K562 (cell line): ENCODE measurements around the gene DOP1B.

ENCODE experiments used
- GTF2E2 ChIP-seq: fragments of 200-800 bp; sonication (Bioruptor generic); IDR thresholded peaks from 2 replicates; pipeline ENCODE4 v1.6.1; 2016; ENCODE audit warnings: missing genetic modification characterization, missing compliant biosample characterization
- HMG20A ChIP-seq: fragments of 450-650 bp; formaldehyde crosslinking; conservative IDR thresholded peaks from 2 replicates; pipeline ENCODE4 v1.4.0; 2020; ENCODE audit warnings: mild to moderate bottlenecking, mixed read lengths
- MYC ChIP-seq, 2 experiments: fragments of 250-450 bp in 1 of 2; sonication (Bioruptor Pico) in 1 of 2; IDR thresholded peaks; 2 replicates each; pipeline versions ENCODE4 v1.5.1 to v1.6.1; 2012 to 2021; ENCODE audit warnings: low read depth in 2 of 2, borderline replicate concordance in 1 of 2, improper control_type of control experiment in 1 of 2, low read length in 1 of 2, mild to moderate bottlenecking in 1 of 2, moderate library complexity in 1 of 2
- PML ChIP-seq: IDR thresholded peaks from 2 replicates; pipeline ENCODE4 v1.6.1; 2012; ENCODE audit warnings: low read length, inconsistent platforms
- PPARD ChIP-seq: fragments of 250-450 bp; sonication (Bioruptor Pico); IDR thresholded peaks from 2 replicates; pipeline ENCODE4 v1.8.0; 2022; ENCODE audit warnings: inconsistent platforms, mild to moderate bottlenecking, moderate library complexity
- RFX1 ChIP-seq: fragments of 450-650 bp; IDR thresholded peaks from 2 replicates; pipeline ENCODE4 v1.6.1; 2016; ENCODE audit warnings: mild to moderate bottlenecking, moderate library complexity
- TF ChIP-seq, protein P1 (sequence below): fragments of 250-450 bp; sonication (Bioruptor Pico); IDR thresholded peaks from 2 replicates; pipeline ENCODE4 v1.4.0; 2020; ENCODE audit warnings: mild to moderate bottlenecking
- TF ChIP-seq, protein P2 (sequence below), 2 experiments: fragments of 450-650 bp; formaldehyde crosslinking in 1 of 2; IDR thresholded peaks; 2 replicates each; pipeline versions ENCODE4 v1.4.0 to v1.6.1; 2014 to 2020; ENCODE audit warnings: mild to moderate bottlenecking in 2 of 2, borderline replicate concordance in 1 of 2, low read depth in 1 of 2

DNA sequence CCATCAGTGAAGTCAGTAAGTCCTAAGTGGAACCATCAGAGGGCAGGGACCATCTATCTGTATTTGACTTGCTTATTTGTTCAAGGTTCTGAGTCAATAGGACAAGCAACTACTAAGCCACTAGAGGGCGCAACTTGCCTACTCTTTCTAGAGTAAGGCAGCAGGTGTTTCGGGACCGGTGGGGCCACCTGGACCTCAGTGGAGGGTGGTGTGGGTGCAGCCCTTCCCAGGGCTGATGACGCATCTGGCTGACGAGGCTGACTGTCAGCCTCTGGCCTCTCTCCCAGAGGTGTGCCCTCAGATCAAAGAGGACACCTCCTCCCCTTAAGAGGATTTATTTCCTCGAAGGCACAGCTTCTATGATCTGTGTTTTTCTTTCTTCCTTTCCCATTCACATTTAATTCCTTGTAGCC, 15.1 kb upstream of the DOP1B start:
- TF ChIP-seq, protein P1, sequence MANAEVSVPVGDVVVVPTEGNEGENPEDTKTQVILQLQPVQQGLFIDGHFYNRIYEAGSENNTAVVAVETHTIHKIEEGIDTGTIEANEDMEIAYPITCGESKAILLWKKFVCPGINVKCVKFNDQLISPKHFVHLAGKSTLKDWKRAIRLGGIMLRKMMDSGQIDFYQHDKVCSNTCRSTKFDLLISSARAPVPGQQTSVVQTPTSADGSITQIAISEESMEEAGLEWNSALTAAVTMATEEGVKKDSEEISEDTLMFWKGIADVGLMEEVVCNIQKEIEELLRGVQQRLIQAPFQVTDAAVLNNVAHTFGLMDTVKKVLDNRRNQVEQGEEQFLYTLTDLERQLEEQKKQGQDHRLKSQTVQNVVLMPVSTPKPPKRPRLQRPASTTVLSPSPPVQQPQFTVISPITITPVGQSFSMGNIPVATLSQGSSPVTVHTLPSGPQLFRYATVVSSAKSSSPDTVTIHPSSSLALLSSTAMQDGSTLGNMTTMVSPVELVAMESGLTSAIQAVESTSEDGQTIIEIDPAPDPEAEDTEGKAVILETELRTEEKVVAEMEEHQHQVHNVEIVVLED: no peak
- TF ChIP-seq MYC (IDR thresholded peaks at IDR 0.05; ENCODE audit: low read depth, low read length) (no peak), MYC (CRISPR knock-in tag; IDR thresholded peaks at IDR 0.05; ENCODE audit: borderline replicate concordance, low read depth) (no peak), PML (no peak), GTF2E2 (tag) (no peak), HMG20A (CRISPR knock-in tag) (no peak), RFX1 (no peak), PPARD (CRISPR knock-in tag) (no peak)
- TF ChIP-seq, protein P2, sequence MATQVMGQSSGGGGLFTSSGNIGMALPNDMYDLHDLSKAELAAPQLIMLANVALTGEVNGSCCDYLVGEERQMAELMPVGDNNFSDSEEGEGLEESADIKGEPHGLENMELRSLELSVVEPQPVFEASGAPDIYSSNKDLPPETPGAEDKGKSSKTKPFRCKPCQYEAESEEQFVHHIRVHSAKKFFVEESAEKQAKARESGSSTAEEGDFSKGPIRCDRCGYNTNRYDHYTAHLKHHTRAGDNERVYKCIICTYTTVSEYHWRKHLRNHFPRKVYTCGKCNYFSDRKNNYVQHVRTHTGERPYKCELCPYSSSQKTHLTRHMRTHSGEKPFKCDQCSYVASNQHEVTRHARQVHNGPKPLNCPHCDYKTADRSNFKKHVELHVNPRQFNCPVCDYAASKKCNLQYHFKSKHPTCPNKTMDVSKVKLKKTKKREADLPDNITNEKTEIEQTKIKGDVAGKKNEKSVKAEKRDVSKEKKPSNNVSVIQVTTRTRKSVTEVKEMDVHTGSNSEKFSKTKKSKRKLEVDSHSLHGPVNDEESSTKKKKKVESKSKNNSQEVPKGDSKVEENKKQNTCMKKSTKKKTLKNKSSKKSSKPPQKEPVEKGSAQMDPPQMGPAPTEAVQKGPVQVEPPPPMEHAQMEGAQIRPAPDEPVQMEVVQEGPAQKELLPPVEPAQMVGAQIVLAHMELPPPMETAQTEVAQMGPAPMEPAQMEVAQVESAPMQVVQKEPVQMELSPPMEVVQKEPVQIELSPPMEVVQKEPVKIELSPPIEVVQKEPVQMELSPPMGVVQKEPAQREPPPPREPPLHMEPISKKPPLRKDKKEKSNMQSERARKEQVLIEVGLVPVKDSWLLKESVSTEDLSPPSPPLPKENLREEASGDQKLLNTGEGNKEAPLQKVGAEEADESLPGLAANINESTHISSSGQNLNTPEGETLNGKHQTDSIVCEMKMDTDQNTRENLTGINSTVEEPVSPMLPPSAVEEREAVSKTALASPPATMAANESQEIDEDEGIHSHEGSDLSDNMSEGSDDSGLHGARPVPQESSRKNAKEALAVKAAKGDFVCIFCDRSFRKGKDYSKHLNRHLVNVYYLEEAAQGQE (IDR thresholded peaks at IDR 0.05; ENCODE audit: borderline replicate concordance): peak; percentile 89; the same call in 1 of the 2 replicates
- TF ChIP-seq, protein P2 (CRISPR knock-in tag; IDR thresholded peaks at IDR 0.05; ENCODE audit: low read depth): no peak
